Fibroblast of pulmonary artery (primary cell): Measurements from ENCODE around the gene MRC2.

Experiments used
- DNase-seq: peaks from one replicate; pipeline ENCODE4 v3.0.0-alpha.2; 2010; ENCODE audit warnings: low read depth
- H3K4me3 ChIP-seq: replicated peaks from 2 replicates; pipeline ENCODE4 v1.5.1; 2011; ENCODE audit warnings: low read depth, mild to moderate bottlenecking, control low read depth, low read length, moderate library complexity
- CTCF ChIP-seq: IDR thresholded peaks from 2 replicates; pipeline ENCODE4 v1.5.1; 2011; ENCODE audit warnings: mild to moderate bottlenecking, control low read depth, low read length, inconsistent platforms; ENCODE audit errors: missing control alignments

The MRC2 gene

GRCh38 chr17:62627219-62627903 is at the start of gene MRC2:
TSS of gene MRC2 (plus strand) at chr17:62627670. CDS start at chr17:62627803, 133 bp downstream.
- DNase-seq: peak; percentile 84
- no peak for TF ChIP-seq CTCF
- peak within 1 kb of the TSS; percentile 80 for H3K4me3 ChIP-seq

DNA sequence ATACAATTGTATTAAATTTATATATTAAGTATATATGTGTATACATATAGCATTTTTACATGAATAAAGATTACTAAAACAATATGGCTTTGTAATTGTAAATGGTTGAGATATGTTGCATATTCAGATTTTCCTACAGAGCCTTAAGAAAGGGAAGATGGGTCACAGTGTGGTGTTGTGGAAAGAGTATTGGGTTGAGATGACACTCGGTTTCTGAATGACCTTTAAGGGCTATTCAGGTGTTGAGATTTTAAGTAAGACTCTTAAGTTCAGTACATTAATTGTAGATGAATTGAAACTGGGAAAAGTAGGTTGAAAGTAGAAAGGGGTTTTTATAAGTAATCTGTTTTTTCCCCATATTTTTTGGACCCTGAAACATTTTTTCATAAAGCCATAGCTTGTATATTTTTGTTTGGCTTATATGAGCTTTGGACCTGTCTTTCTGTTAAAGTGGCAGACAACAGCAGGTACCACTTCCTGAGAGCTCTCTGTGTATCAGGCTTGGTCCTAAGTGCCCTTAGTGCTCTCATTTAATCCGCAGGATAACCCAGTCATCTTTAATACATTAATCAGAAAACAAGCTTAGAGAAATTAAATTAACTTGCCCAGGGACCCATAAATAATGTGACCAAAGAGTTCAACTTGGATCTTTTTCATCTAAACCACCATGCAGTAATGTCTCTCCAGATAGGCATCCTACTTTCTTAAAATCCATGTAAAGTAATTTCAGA is 48.5 kb upstream of the MRC2 start:
- TF ChIP-seq CTCF: no peak

GRCh38 chr17:62580947-62581346 is 46.5 kb upstream of the MRC2 start:
- no peak for TF ChIP-seq CTCF
- no peak overlapping the region for H3K4me3 ChIP-seq

More for the DNA sequence above, 48.5 kb upstream of the MRC2 start:
- no peak for DNase-seq
- no peak overlapping the region for H3K4me3 ChIP-seq

GRCh38 chr17:62581764-62582163 is 45.7 kb upstream of the MRC2 start:
- no peak for DNase-seq
- H3K4me3 ChIP-seq: no peak overlapping the region
- no peak for TF ChIP-seq CTCF

More at GRCh38 chr17:62580947-62581346, 46.5 kb upstream of the MRC2 start:
- DNase-seq: no peak

- no peak overlapping the region for H3K4me3 ChIP-seq
- no peak for TF ChIP-seq CTCF
- DNase-seq: no peak
Observed at GRCh38 chr17:62587554-62587953, 39.9 kb upstream of the MRC2 start.

DNA sequence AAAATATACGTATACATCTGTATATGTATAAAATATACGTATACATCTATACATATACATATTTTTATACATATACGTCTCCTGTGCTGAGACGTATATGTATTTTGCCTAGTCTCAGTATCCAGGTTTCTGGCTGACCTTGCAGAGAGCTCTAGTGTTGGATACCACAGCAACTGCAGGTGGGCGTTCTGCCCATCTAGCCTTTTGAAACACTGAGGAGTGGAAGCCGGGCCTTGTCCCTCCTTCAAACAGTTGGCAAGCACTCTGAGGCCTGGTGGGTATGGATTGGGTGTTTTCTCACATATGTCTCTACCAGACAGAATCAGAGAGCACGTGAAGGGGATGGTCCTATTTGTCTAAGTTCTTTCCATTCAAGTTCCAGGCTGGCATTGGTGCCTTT is 39.4 kb upstream of the MRC2 start:
- no peak for DNase-seq
- no peak overlapping the region for H3K4me3 ChIP-seq
- no peak for TF ChIP-seq CTCF
